Nephron progenitor cell (in vitro differentiated cells): ENCODE results near the gene PEX5L.
"Not testable (repeated sequence)": the region's sequence is repeated elsewhere in the genome, so short reads cannot be mapped to it uniquely, and the experiment has no call there.

ENCODE experiments used
- DNase-seq: peaks from one replicate; pipeline ENCODE4 v3.0.0; 2021
- H3K27ac Mint-ChIP-seq: 2 replicates; pipeline ENCODE4 v1.8.0; 2021; ENCODE audit warnings: mild to moderate bottlenecking, moderate library complexity, mixed read lengths
- H3K27me3 Mint-ChIP-seq: 2 replicates; pipeline ENCODE4 v1.8.0; 2021; ENCODE audit warnings: mild to moderate bottlenecking, low read depth, mixed read lengths; ENCODE audit not compliant: poor library complexity
- H3K36me3 Mint-ChIP-seq: 2 replicates; pipeline ENCODE4 v1.8.0; 2021; ENCODE audit warnings: low read depth, mixed read lengths
- H3K4me1 Mint-ChIP-seq: 2 replicates; pipeline ENCODE4 v1.8.0; 2021; ENCODE audit warnings: mixed read lengths
- H3K4me3 Mint-ChIP-seq: 2 replicates; pipeline ENCODE4 v1.8.0; 2021; ENCODE audit warnings: mild to moderate bottlenecking, moderate library complexity, mixed read lengths
- H3K9me3 Mint-ChIP-seq: 2 replicates; pipeline ENCODE4 v1.8.0; 2021; ENCODE audit warnings: mild to moderate bottlenecking, moderate library complexity, mixed read lengths
- CTCF ChIP-seq: fragments of 200-600 bp; sonication (generic); IDR thresholded peaks from 2 replicates; pipeline ENCODE4 v1.5.0; 2021; ENCODE audit warnings: antibody characterized with exemption

Gene PEX5L

DNA sequence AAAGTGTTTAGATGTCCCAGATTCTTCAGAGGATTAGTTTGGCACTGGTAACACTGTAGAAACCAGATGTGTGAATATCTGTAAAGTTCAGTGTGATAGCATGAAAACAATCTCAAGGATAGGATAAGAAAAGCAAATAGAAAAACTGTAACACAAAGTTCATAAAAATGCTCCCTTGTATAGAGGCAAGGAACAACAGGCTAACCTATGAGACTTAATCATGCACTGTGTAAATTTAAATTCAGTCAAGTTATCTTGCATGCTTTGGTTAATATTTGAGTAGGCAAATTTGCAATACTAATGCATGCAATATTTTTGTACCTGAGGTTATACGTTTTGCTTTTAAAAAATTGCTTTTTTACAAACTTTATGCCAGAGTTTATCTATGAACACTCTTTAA lies 239.5 kb downstream of the PEX5L start:
- Mint-ChIP-seq H3K9me3 (no peaks in the 10 kb centered on the region), H3K27me3 (no peaks in the 10 kb centered on the region), H3K27ac (no peak overlapping the region), H3K4me1 (no peaks in the 10 kb centered on the region), H3K36me3 (no peaks in the 10 kb centered on the region), H3K4me3 (no peak overlapping the region)
- no peak for DNase-seq
- TF ChIP-seq CTCF, result no peak

- Mint-ChIP-seq H3K27me3 (no peaks in the 10 kb centered on the region), H3K36me3 (no peaks in the 10 kb centered on the region), H3K4me3 (no peak overlapping the region), H3K9me3 (no peaks in the 10 kb centered on the region), H3K27ac (no peak overlapping the region), H3K4me1 (no peaks in the 10 kb centered on the region)
- DNase-seq, result no peak
- TF ChIP-seq CTCF, result no peak
Measured at GRCh38 chr3:179796421-179796820, 240.3 kb downstream of the PEX5L start.

DNA sequence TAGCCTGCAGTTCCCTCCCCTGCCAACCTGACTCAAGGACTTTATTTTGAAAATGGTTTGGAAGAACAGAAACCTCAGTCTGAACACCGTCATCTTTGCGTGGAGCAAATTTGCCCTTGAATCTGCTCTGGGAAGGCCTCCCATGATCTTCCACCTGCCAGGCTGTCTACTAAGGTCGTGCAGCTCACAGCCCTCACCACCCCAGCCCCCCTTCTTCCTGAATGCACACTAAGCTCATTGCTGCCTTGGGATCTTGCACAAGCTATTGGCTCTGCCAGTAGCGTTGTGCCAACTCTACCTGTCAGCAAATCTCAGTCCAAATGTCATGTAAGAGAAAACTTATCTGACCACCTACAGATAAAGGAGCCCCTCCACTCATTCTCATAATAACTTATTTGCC lies 242.4 kb downstream of the PEX5L start:
- DNase-seq, result no peak
- Mint-ChIP-seq H3K4me1 (no peaks in the 10 kb centered on the region), H3K27me3 (no peaks in the 10 kb centered on the region), H3K27ac (no peak overlapping the region), H3K36me3 (peaks cover 7% of the 10 kb centered on the region), H3K9me3 (no peaks in the 10 kb centered on the region), H3K4me3 (no peak overlapping the region)
- no peak for TF ChIP-seq CTCF

- TF ChIP-seq CTCF, result no peak
- H3K4me1 Mint-ChIP-seq, result peaks cover 6% of the 10 kb centered on the region
- no peak overlapping the region for H3K27ac Mint-ChIP-seq
- no peaks in the 10 kb centered on the region for H3K27me3 Mint-ChIP-seq
- no peaks in the 10 kb centered on the region for H3K9me3 Mint-ChIP-seq
- H3K36me3 Mint-ChIP-seq, result peaks cover 12% of the 10 kb centered on the region
- H3K4me3 Mint-ChIP-seq, result no peak overlapping the region
- DNase-seq, result no peak
Measured at GRCh38 chr3:179791793-179792192, 244.9 kb downstream of the PEX5L start.

DNA sequence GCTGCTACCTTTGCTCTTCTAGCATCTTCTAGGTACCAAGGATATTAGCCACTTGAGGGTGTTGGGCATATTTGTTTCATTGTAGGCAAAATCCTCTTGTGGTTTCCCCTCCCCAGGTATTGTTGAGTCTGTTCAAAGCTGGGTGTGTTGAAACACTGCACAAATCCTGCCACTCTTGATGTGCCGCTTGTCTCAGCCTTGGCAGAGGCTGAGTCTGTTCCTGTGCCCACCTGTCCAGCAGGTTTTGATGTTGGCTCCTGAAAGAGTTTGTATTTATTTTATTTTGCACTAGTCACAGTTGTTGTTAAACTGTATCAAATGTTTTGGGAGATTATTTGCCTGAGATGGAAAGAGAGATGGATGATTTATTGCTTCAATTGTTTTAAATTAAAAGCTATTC lies 247.7 kb downstream of the PEX5L start:
- DNase-seq, result no peak
- no peak overlapping the region for H3K4me3 Mint-ChIP-seq
- peaks cover 22% of the 10 kb centered on the region for H3K36me3 Mint-ChIP-seq
- no peaks in the 10 kb centered on the region for H3K9me3 Mint-ChIP-seq
- no peak overlapping the region for H3K27ac Mint-ChIP-seq
- TF ChIP-seq CTCF, result no peak
- peaks cover 6% of the 10 kb centered on the region for H3K4me1 Mint-ChIP-seq
- no peaks in the 10 kb centered on the region for H3K27me3 Mint-ChIP-seq

GRCh38 chr3:179782841-179783240 lies 253.9 kb downstream of the PEX5L start:
- H3K9me3 Mint-ChIP-seq, H3K27ac Mint-ChIP-seq, DNase-seq, H3K4me3 Mint-ChIP-seq, H3K27me3 Mint-ChIP-seq, H3K4me1 Mint-ChIP-seq: not testable (repeated sequence)
- H3K36me3 Mint-ChIP-seq, result peaks cover 59% of the 10 kb centered on the region
